Thyroid gland (tissue), 4 donors: ENCODE results near the gene MYH10. TPM values are rescaled to one million over a fixed set of nuclear protein-coding genes. Genes with fewer than 3 reads are reported as not detected.

ENCODE experiments used
- DNase-seq, 2 donors: peaks; one replicate each; pipeline ENCODE4 v3.0.0-alpha.2; 2019
- H3K27ac ChIP-seq, 3 donors: fragments of 200-600 bp; sonication (generic); 1 replicate in 2 of 3; 2 replicates in 1 of 3; pipeline ENCODE4 v1.5.1; 2016 to 2019; ENCODE audit warnings: mild to moderate bottlenecking in 1 of 3, moderate library complexity in 1 of 3
- H3K27me3 ChIP-seq: fragments of 200-600 bp; sonication (generic); one replicate; pipeline ENCODE4 v1.5.1; 2019
- H3K36me3 ChIP-seq, 2 donors: fragments of 200-600 bp; sonication (generic); one replicate each; pipeline ENCODE4 v1.5.1; 2016 to 2019
- H3K4me1 ChIP-seq, 2 donors: fragments of 200-600 bp; sonication (generic); one replicate each; pipeline ENCODE4 v1.5.1; 2017 to 2019
- H3K4me3 ChIP-seq, 3 donors: fragments of 200-600 bp; sonication (generic); replicated peaks in 1 of 3; 1 replicate in 2 of 3; 2 replicates in 1 of 3; pipeline ENCODE4 v1.5.1; 2016; ENCODE audit warnings: mild to moderate bottlenecking in 1 of 3
- H3K9me3 ChIP-seq: fragments of 200-600 bp; sonication (generic); one replicate; pipeline ENCODE4 v1.5.1; 2017
- CTCF ChIP-seq, 6 experiments: fragments of 200-600 bp in 3 of 6; fragments of 450-650 bp in 3 of 6; sonication (generic) in 3 of 6; IDR thresholded peaks; one replicate each; pipeline ENCODE4 v1.5.1; 2016 to 2019; ENCODE audit warnings: antibody characterized with exemption in 6 of 6, mild to moderate bottlenecking in 2 of 6, inconsistent platforms in 1 of 6, moderate library complexity in 1 of 6
- POLR2A ChIP-seq, 2 donors: fragments of 450-650 bp; IDR thresholded peaks; one replicate each; pipeline ENCODE4 v1.6.1; 2017; ENCODE audit warnings: antibody characterized with exemption in 2 of 2, mild to moderate bottlenecking in 2 of 2, moderate library complexity in 1 of 2
- WGBS, 2 donors: methylation state at CpG; one replicate each; pipeline ENCODE4 v1.1.5; 2017; 5-methylcytosine and 5-hydroxymethylcytosine counted together
- intact Hi-C: fragments of 100-400 bp; cut with DNase I; formaldehyde crosslinking; loops from one replicate; pipeline ENCODE4 v1.15.1; 2023
- total RNA-seq, 4 donors: library from RNA; depleted of rRNA; stranded (reverse); fragments of >200 nt; gene quantifications; one replicate each; pipeline ENCODE4 v1.2.3, GENCODE V29; 2016

MYH10 gene
- total RNA-seq, 4 donors from 2014 or later: 40.8 to 72.2 (median 44.2) TPM

GRCh38 chr17:8658810-8659209 is 28.3 kb upstream of the MYH10 start:
- Histone ChIP-seq H3K27ac (no peak overlapping the region), H3K9me3 (no peaks in the 10 kb centered on the region), H3K36me3 (no peaks in the 10 kb centered on the region), H3K27me3 (no peaks in the 10 kb centered on the region), H3K4me1 (no peaks in the 10 kb centered on the region), H3K4me3 (no peak overlapping the region)
- TF ChIP-seq POLR2A (IDR thresholded peaks at IDR 0.05) (no peak), CTCF (IDR thresholded peaks at IDR 0.05) (no peak)
- WGBS, 2 donors: 92 to 96% methylated on average over 6 of the region's 6 CpGs
- DNase-seq: no peak
- intact Hi-C loops: no loop called here

GRCh38 chr17:8656693-8657092 is 26.2 kb upstream of the MYH10 start:
- DNase-seq: no peak
- intact Hi-C loops: no loop called here
- TF ChIP-seq POLR2A (IDR thresholded peaks at IDR 0.05): no peak
- TF ChIP-seq CTCF (IDR thresholded peaks at IDR 0.05): no peak
- Histone ChIP-seq H3K27ac (no peak overlapping the region), H3K4me1 (no peaks in the 10 kb centered on the region), H3K27me3 (no peaks in the 10 kb centered on the region), H3K4me3 (no peak overlapping the region), H3K36me3 (no peaks in the 10 kb centered on the region), H3K9me3 (no peaks in the 10 kb centered on the region)
- 82 to 94% methylated on average over 4 of the region's 4 CpGs for WGBS, 2 donors

GRCh38 chr17:8654822-8655221 is 24.3 kb upstream of the MYH10 start:
- DNase-seq: no peak
- Histone ChIP-seq H3K4me3 (no peak overlapping the region), H3K9me3 (no peaks in the 10 kb centered on the region), H3K4me1 (no peaks in the 10 kb centered on the region), H3K27me3 (no peaks in the 10 kb centered on the region), H3K36me3 (no peaks in the 10 kb centered on the region), H3K27ac (no peak overlapping the region)
- TF ChIP-seq POLR2A (IDR thresholded peaks at IDR 0.05) (no peak), CTCF (IDR thresholded peaks at IDR 0.05) (no peak)
- 93 to 94% methylated on average over 4 of the region's 4 CpGs for WGBS, 2 donors
- intact Hi-C loops: no loop called here

GRCh38 chr17:8651013-8651412 is 20.5 kb upstream of the MYH10 start:
- intact Hi-C loops: no loop called here

GRCh38 chr17:8650119-8650499 is 19.6 kb upstream of the MYH10 start:
- H3K4me1 ChIP-seq: no peaks in the 10 kb centered on the region
- no peak for DNase-seq
- intact Hi-C loops: no loop called here
- TF ChIP-seq CTCF (IDR thresholded peaks at IDR 0.05): no peak
- TF ChIP-seq POLR2A (IDR thresholded peaks at IDR 0.05): no peak
- H3K27ac ChIP-seq: no peak overlapping the region
- H3K36me3 ChIP-seq: no peaks in the 10 kb centered on the region
- no peak overlapping the region for H3K4me3 ChIP-seq
- no peaks in the 10 kb centered on the region for H3K27me3 ChIP-seq
- WGBS, 2 donors: 90 to 92% methylated on average over 1 of the region's 1 CpG
- H3K9me3 ChIP-seq: no peaks in the 10 kb centered on the region

More at GRCh38 chr17:8651013-8651412, 20.5 kb upstream of the MYH10 start:
- no peak for DNase-seq
- TF ChIP-seq CTCF (IDR thresholded peaks at IDR 0.05): no peak
- no peak for TF ChIP-seq POLR2A (IDR thresholded peaks at IDR 0.05)
- 53 to 65% methylated on average over 4 of the region's 4 CpGs for WGBS, 2 donors
- Histone ChIP-seq H3K27ac (no peak overlapping the region), H3K9me3 (no peaks in the 10 kb centered on the region), H3K27me3 (no peaks in the 10 kb centered on the region), H3K4me3 (no peak overlapping the region), H3K36me3 (no peaks in the 10 kb centered on the region), H3K4me1 (no peaks in the 10 kb centered on the region)
